Right lobe of liver (tissue), 4 donors: Measurements from ENCODE around the gene UCP2.

Experiments
- POLR2A ChIP-seq: fragments of 450-650 bp; IDR thresholded peaks from one replicate; pipeline ENCODE4 v1.6.1; 2017; ENCODE audit warnings: antibody characterized with exemption, mild to moderate bottlenecking
- TF ChIP-seq, protein P1 (sequence below), 4 donors: fragments of 200-600 bp in 3 of 4; fragments of 450-650 bp in 1 of 4; IDR thresholded peaks; one replicate each; pipeline versions ENCODE4 v1.5.1 to v1.8.0; 2016 to 2022; ENCODE audit warnings: antibody characterized with exemption in 4 of 4, mild to moderate bottlenecking in 2 of 4
- donor health status: DM: no; HTN: no; CAD: no.
- donor health status: DM: no; HTN: no; CAD: no.
- donor health status: DM: no; HTN: yes; CAD: no.

DNA sequence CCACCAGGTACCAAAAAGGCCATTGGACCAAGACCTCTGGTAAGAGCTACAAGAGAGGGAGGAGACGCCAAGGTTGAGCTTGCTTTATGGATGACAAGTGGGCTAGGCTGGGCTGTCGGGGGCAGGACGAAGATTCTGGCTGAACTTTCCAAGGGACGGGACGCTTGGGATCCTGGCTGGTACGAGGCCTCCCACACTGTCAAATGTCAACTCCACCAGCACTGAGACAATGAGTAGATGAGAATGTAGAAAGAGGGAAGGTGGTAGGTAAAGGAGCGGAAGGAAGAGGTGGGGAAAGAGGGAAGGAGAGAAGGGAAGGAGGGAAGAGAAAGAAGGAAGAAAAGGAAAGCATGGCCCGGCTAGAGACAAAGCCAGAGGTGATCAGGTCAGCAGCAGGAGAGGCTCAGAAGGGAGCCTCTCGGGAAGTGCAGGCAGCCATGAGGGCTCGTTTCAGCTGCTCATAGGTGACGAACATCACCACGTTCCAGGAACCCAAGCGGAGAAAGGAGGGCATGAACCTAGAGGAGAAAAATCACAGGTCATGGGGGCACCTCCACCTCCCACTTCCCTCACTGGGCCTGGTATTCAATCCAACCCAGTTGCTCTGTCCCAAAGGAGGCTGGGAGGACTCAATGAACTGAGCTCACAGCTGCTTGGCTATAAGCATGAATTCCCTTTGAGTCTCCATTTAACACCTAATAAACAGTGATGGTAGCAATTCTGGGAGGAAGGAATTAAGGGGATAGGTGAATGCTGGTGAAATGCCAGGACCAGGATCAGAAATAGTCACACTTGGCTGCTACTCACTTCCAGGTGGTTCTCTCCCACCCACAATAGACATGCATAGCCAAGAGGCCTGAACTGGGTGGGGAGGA, 7.8 kb downstream of the UCP2 start:
- TF ChIP-seq, protein P1, sequence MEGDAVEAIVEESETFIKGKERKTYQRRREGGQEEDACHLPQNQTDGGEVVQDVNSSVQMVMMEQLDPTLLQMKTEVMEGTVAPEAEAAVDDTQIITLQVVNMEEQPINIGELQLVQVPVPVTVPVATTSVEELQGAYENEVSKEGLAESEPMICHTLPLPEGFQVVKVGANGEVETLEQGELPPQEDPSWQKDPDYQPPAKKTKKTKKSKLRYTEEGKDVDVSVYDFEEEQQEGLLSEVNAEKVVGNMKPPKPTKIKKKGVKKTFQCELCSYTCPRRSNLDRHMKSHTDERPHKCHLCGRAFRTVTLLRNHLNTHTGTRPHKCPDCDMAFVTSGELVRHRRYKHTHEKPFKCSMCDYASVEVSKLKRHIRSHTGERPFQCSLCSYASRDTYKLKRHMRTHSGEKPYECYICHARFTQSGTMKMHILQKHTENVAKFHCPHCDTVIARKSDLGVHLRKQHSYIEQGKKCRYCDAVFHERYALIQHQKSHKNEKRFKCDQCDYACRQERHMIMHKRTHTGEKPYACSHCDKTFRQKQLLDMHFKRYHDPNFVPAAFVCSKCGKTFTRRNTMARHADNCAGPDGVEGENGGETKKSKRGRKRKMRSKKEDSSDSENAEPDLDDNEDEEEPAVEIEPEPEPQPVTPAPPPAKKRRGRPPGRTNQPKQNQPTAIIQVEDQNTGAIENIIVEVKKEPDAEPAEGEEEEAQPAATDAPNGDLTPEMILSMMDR (IDR thresholded peaks at IDR 0.05): no peak
- TF ChIP-seq POLR2A: no peak
